Osteoblast (primary cell): ENCODE results near the gene SMTN. TPM values are rescaled to one million over a fixed set of nuclear protein-coding genes. Genes with fewer than 3 reads are reported as not detected.
A peak's percentile ranks its signal among the peaks of the same experiment; 100 is the strongest.
"Not testable (repeated sequence)": the region's sequence is repeated elsewhere in the genome, so short reads cannot be mapped to it uniquely, and the experiment has no call there.

Experiments
- DNase-seq: peaks from one replicate; pipeline ENCODE4 v3.0.0; 2011; ENCODE audit warnings: low spot score, mixed read lengths; ENCODE audit not compliant: insufficient read length; ENCODE audit errors: missing footprints
- H2AFZ ChIP-seq: 2 replicates; pipeline ENCODE4 v1.6.0; 2011; ENCODE audit warnings: mild to moderate bottlenecking, low read length
- H3K27ac ChIP-seq: 2 replicates; pipeline ENCODE4 v1.5.1; 2011; ENCODE audit warnings: mild to moderate bottlenecking, low read depth, low read length, moderate library complexity
- H3K27me3 ChIP-seq: 2 replicates; pipeline ENCODE4 v1.6.0; 2012; ENCODE audit warnings: mild to moderate bottlenecking, control low read depth, inconsistent platforms, low read length, moderate library complexity; ENCODE audit not compliant: insufficient read depth
- H3K36me3 ChIP-seq: 2 replicates; pipeline ENCODE4 v1.5.1; 2011; ENCODE audit warnings: mild to moderate bottlenecking, low read length, control low read depth, moderate library complexity; ENCODE audit not compliant: insufficient read depth
- H3K4me1 ChIP-seq: 2 replicates; pipeline ENCODE4 v1.5.1; 2011; ENCODE audit warnings: mild to moderate bottlenecking, low read length, control low read depth, moderate library complexity; ENCODE audit not compliant: insufficient read depth
- H3K4me2 ChIP-seq: 2 replicates; pipeline ENCODE4 v1.6.0; 2011; ENCODE audit warnings: mild to moderate bottlenecking, low read length; ENCODE audit not compliant: insufficient read depth
- H3K4me3 ChIP-seq: fragments of 200-600 bp; sonication (generic); 3 replicates; pipeline ENCODE4 v1.5.1; 2012; ENCODE audit warnings: mild to moderate bottlenecking, low read length, inconsistent platforms; ENCODE audit not compliant: insufficient read depth
- H3K79me2 ChIP-seq: 2 replicates; pipeline ENCODE4 v1.6.0; 2012; ENCODE audit warnings: mild to moderate bottlenecking, low read length, control low read depth, inconsistent platforms; ENCODE audit not compliant: insufficient read depth
- H3K9me3 ChIP-seq: 2 replicates; pipeline ENCODE4 v1.5.1; 2011; ENCODE audit warnings: low read depth, low read length, control low read depth
- H4K20me1 ChIP-seq: 2 replicates; pipeline ENCODE4 v1.6.0; 2012; ENCODE audit warnings: mild to moderate bottlenecking, low read length, control low read depth; ENCODE audit not compliant: insufficient read depth
- CTCF ChIP-seq: IDR thresholded peaks from 2 replicates; pipeline ENCODE4 v1.5.1; 2011; ENCODE audit warnings: mild to moderate bottlenecking, low read depth, low read length, moderate library complexity; ENCODE audit errors: extremely low read depth
- total RNA-seq: library from RNA; depleted of rRNA; stranded (reverse); fragments of >200 nt; gene quantifications from 2 replicates; pipeline ENCODE4 v1.2.3, GENCODE V29; 2012

SMTN gene
- total RNA-seq, 1 donor, result 31.5 TPM

- no peak overlapping the region for H3K4me3 ChIP-seq
- peak overlapping the region; percentile 68 for H3K4me2 ChIP-seq
- H3K4me1 ChIP-seq, result peaks cover 12% of the 10 kb centered on the region
- H2AFZ ChIP-seq, result peak overlapping the region; percentile 84
- no peaks in the 10 kb centered on the region for H3K79me2 ChIP-seq
- TF ChIP-seq CTCF, result no peak
- no peaks in the 10 kb centered on the region for H3K27me3 ChIP-seq
- peak; percentile 96 for DNase-seq
- H3K27ac ChIP-seq, result peak overlapping the region; percentile 82
- H3K36me3 ChIP-seq, result no peaks in the 10 kb centered on the region
- H4K20me1 ChIP-seq, result no peaks in the 10 kb centered on the region
- H3K9me3 ChIP-seq, result no peaks in the 10 kb centered on the region
Observed at GRCh38 chr22:31055635-31056159, 25.4 kb upstream of the SMTN start.

DNA sequence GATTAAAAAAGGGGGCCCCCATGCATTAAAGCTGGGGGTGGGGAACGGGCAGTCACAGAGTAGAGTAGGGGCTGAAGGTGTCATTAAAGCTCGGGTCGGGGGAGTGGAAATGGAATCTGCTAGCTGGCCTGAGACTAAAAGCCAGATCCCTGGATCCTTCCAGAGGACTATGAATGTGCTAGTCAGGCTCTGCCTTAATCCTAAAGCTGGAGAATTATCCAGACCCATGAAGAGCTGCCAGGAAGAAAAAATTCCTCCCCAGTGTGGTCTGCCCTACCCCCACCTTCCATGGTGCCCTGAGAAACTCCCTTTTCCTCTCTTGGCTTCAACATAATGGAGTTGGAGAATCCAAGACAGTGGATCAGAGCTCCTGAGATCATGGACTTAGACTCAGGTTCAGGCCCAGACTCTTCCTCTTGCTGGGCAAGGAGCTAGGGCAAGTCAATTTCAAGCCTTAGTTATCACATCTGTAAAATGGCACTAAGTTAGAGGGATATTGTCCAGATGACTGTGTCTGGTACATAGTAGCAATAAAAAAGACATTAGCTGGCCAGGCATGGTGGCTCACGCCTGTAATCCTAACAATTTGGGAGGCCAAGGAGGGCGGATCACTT is 24.0 kb upstream of the SMTN start:
- Histone ChIP-seq H3K4me2 (no peak overlapping the region), H2AFZ (no peak overlapping the region), H3K4me1 (peaks cover 12% of the 10 kb centered on the region), H3K27ac (no peak overlapping the region), H4K20me1 (no peaks in the 10 kb centered on the region), H3K36me3 (no peaks in the 10 kb centered on the region), H3K79me2 (no peaks in the 10 kb centered on the region), H3K27me3 (no peaks in the 10 kb centered on the region), H3K9me3 (no peaks in the 10 kb centered on the region), H3K4me3 (no peak overlapping the region)
- TF ChIP-seq CTCF, result no peak
- DNase-seq, result no peak

DNA sequence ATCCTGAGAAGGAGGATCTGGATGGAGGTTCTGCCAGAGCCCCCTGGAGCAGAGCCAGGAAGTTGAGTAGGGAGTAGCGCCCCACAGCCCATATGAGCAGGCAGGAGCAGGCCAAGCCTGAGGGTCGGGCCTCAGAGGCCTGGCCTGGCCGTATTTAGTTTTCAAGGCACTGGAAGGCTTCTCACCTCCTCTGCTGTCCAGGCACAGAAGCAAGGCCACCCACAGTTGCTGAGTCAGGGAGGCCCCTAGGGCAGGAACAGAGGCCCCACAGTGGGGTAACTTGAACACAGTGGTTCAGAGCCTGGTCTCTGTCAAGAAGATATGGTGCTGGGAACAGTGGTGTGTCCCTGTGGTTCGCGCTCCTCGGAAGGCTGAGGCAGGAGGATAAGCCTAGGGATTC is 21.5 kb upstream of the SMTN start:
- H3K27ac ChIP-seq, H3K4me3 ChIP-seq, H4K20me1 ChIP-seq, H3K4me2 ChIP-seq, H3K36me3 ChIP-seq, H3K27me3 ChIP-seq, H3K9me3 ChIP-seq, H3K79me2 ChIP-seq, DNase-seq: not testable (repeated sequence)
- peaks cover 12% of the 10 kb centered on the region for H3K4me1 ChIP-seq
- peak overlapping the region; percentile 47 for H2AFZ ChIP-seq

- Histone ChIP-seq H3K4me1 (no peaks in the 10 kb centered on the region), H3K4me2 (no peak overlapping the region), H3K9me3 (no peaks in the 10 kb centered on the region), H4K20me1 (no peaks in the 10 kb centered on the region), H3K27me3 (no peaks in the 10 kb centered on the region), H3K27ac (no peak overlapping the region), H3K36me3 (no peaks in the 10 kb centered on the region), H3K79me2 (no peaks in the 10 kb centered on the region), H3K4me3 (no peak overlapping the region), H2AFZ (no peak overlapping the region)
- TF ChIP-seq CTCF, result no peak
- no peak for DNase-seq
Observed at GRCh38 chr22:31062566-31063230, 18.4 kb upstream of the SMTN start.
